Testis (tissue), 2 donors: ENCODE data around the gene BNC2.

Experiments used
- CTCF ChIP-seq, 3 experiments: fragments of 450-650 bp in 2 of 3; fragments of 200-600 bp in 1 of 3; sonication (generic) in 1 of 3; IDR thresholded peaks; one replicate each; pipeline ENCODE4 v1.5.1; 2016 to 2019; ENCODE audit warnings: antibody characterized with exemption in 3 of 3, mild to moderate bottlenecking in 2 of 3, moderate library complexity in 1 of 3
- POLR2A ChIP-seq: fragments of 450-650 bp; IDR thresholded peaks from one replicate; pipeline ENCODE4 v1.6.1; 2017; ENCODE audit warnings: antibody characterized with exemption, mild to moderate bottlenecking, moderate library complexity

- no peak for TF ChIP-seq CTCF (IDR thresholded peaks at IDR 0.05)
- no peak for TF ChIP-seq POLR2A
Measured at GRCh38 chr9:16434526-16434925, 435.9 kb downstream of the BNC2 start.
